H9 (cell line): ENCODE results near the gene ZDHHC17. TPM values are rescaled to one million over a fixed set of nuclear protein-coding genes. Genes with fewer than 3 reads are reported as not detected.

Experiments
- DNase-seq: peaks from one replicate; pipeline ENCODE4 v3.0.0-alpha.2; 2017
- H2AFZ ChIP-seq: one replicate; pipeline ENCODE4 v1.6.1; 2013; ENCODE audit warnings: mild to moderate bottlenecking, low read length, control low read depth, moderate library complexity
- H2AK5ac ChIP-seq: 2 replicates; pipeline ENCODE4 v1.6.1; 2013; ENCODE audit warnings: low read length, control low read depth, mixed read lengths; ENCODE audit not compliant: insufficient read length
- H2BK120ac ChIP-seq: one replicate; pipeline ENCODE4 v1.6.1; 2013; ENCODE audit warnings: low read depth, mild to moderate bottlenecking, low read length, control low read depth, inconsistent platforms; ENCODE audit not compliant: poor library complexity, severe bottlenecking
- H2BK12ac ChIP-seq: 2 replicates; pipeline ENCODE4 v1.6.1; 2013; ENCODE audit warnings: low read length, control low read depth, mixed read lengths, low read depth; ENCODE audit not compliant: insufficient read length
- H2BK15ac ChIP-seq: 2 replicates; pipeline ENCODE4 v1.6.1; 2013; ENCODE audit warnings: low read depth, low read length, control low read depth
- H2BK20ac ChIP-seq: one replicate; pipeline ENCODE4 v1.6.1; 2013; ENCODE audit warnings: low read depth, mild to moderate bottlenecking, low read length, control low read depth, inconsistent platforms; ENCODE audit not compliant: poor library complexity, severe bottlenecking
- H2BK5ac ChIP-seq: 2 replicates; pipeline ENCODE4 v1.6.1; 2013; ENCODE audit warnings: low read length, control low read depth, mixed read lengths; ENCODE audit not compliant: insufficient read length
- H3K14ac ChIP-seq: 2 replicates; pipeline ENCODE4 v1.6.1; 2013; ENCODE audit warnings: low read length, control low read depth; ENCODE audit not compliant: insufficient read depth
- H3K18ac ChIP-seq: 2 replicates; pipeline ENCODE4 v1.6.1; 2013; ENCODE audit warnings: low read depth, mild to moderate bottlenecking, mixed read lengths, low read length, control low read depth; ENCODE audit not compliant: insufficient read length
- H3K23ac ChIP-seq: 2 replicates; pipeline ENCODE4 v1.6.1; 2013; ENCODE audit warnings: low read length, control low read depth, mixed read lengths, low read depth; ENCODE audit not compliant: insufficient read length
- H3K23me2 ChIP-seq: 2 replicates; pipeline ENCODE4 v1.6.1; 2013; ENCODE audit warnings: low read depth, mild to moderate bottlenecking, mixed read lengths, low read length, control low read depth; ENCODE audit not compliant: insufficient read length, poor library complexity, severe bottlenecking
- H3K27ac ChIP-seq: 2 replicates; pipeline ENCODE4 v1.5.1; 2013; ENCODE audit warnings: low read length, control low read depth, mixed read lengths, low read depth; ENCODE audit not compliant: insufficient read length
- H3K27me3 ChIP-seq: 2 replicates; pipeline ENCODE4 v1.6.1; 2013; ENCODE audit warnings: low read length, control low read depth, inconsistent platforms; ENCODE audit not compliant: insufficient read depth
- H3K4ac ChIP-seq: 2 replicates; pipeline ENCODE4 v1.6.1; 2013; ENCODE audit warnings: low read depth, mild to moderate bottlenecking, control low read depth, inconsistent platforms, low read length, moderate library complexity
- H3K4me1 ChIP-seq: 2 replicates; pipeline ENCODE4 v1.6.1; 2013; ENCODE audit warnings: low read length, control low read depth, inconsistent platforms; ENCODE audit not compliant: insufficient read depth
- H3K4me2 ChIP-seq: 2 replicates; pipeline ENCODE4 v1.6.1; 2013; ENCODE audit warnings: low read length, control low read depth, mixed read lengths; ENCODE audit not compliant: insufficient read length, insufficient read depth
- H3K56ac ChIP-seq: 2 replicates; pipeline ENCODE4 v1.6.1; 2013; ENCODE audit warnings: low read depth, mild to moderate bottlenecking, mixed read lengths, low read length, control low read depth; ENCODE audit not compliant: insufficient read length
- H3K79me1 ChIP-seq: 2 replicates; pipeline ENCODE4 v1.6.1; 2013; ENCODE audit warnings: low read depth, mild to moderate bottlenecking, moderate library complexity, low read length, control low read depth, inconsistent platforms; ENCODE audit not compliant: insufficient read depth, poor library complexity, severe bottlenecking
- H3K79me2 ChIP-seq: 2 replicates; pipeline ENCODE4 v1.6.1; 2013; ENCODE audit warnings: low read length, control low read depth, inconsistent platforms; ENCODE audit not compliant: insufficient read depth
- H3K9ac ChIP-seq: 2 replicates; pipeline ENCODE4 v1.6.1; 2013; ENCODE audit warnings: low read length, control low read depth, mixed read lengths; ENCODE audit not compliant: insufficient read length; ENCODE audit errors: extremely low read depth
- H3K9me3 ChIP-seq: one replicate; pipeline ENCODE4 v1.6.1; 2013; ENCODE audit warnings: low read depth, low read length, inconsistent platforms; ENCODE audit not compliant: control insufficient read depth
- H3T11ph ChIP-seq: one replicate; pipeline ENCODE4 v1.6.1; 2013; ENCODE audit warnings: mild to moderate bottlenecking, low read length, control low read depth, inconsistent platforms
- H4K20me1 ChIP-seq: one replicate; pipeline ENCODE4 v1.6.1; 2013; ENCODE audit not compliant: control insufficient read depth, insufficient read length, insufficient read depth
- H4K5ac ChIP-seq: 2 replicates; pipeline ENCODE4 v1.6.1; 2013; ENCODE audit warnings: low read depth, mild to moderate bottlenecking, mixed read lengths, low read length, control low read depth; ENCODE audit not compliant: insufficient read length
- H4K8ac ChIP-seq: replicated peaks from 2 replicates; pipeline ENCODE4 v1.6.1; 2013; ENCODE audit warnings: low read length, control low read depth, mixed read lengths, low read depth; ENCODE audit not compliant: insufficient read length
- H4K91ac ChIP-seq: 2 replicates; pipeline ENCODE4 v1.6.1; 2013; ENCODE audit warnings: low read depth, mild to moderate bottlenecking, moderate library complexity, mixed read lengths, low read length, control low read depth; ENCODE audit not compliant: insufficient read length
- H3K27ac Mint-ChIP-seq, 3 experiments: 2 replicates in 2 of 3; 3 replicates in 1 of 3; pipeline ENCODE4 v1.8.0; 2020 to 2021; ENCODE audit warnings: mixed read lengths in 3 of 3, mild to moderate bottlenecking in 1 of 3, moderate library complexity in 1 of 3
- H3K27me3 Mint-ChIP-seq: 2 replicates; pipeline ENCODE4 v1.8.0; 2021; ENCODE audit warnings: low read depth, mild to moderate bottlenecking, moderate library complexity, mixed read lengths
- H3K36me3 Mint-ChIP-seq, 3 experiments: 2 replicates in 2 of 3; 3 replicates in 1 of 3; pipeline ENCODE4 v1.8.0; 2020 to 2021; ENCODE audit warnings: low read depth in 3 of 3, mixed read lengths in 3 of 3; ENCODE audit not compliant: insufficient read depth in 1 of 3
- H3K4me1 Mint-ChIP-seq, 2 experiments: 2 replicates each; pipeline ENCODE4 v1.8.0; 2020; ENCODE audit warnings: mixed read lengths in 2 of 2
- H3K4me3 Mint-ChIP-seq, 2 experiments: 2 replicates in 1 of 2; 3 replicates in 1 of 2; pipeline ENCODE4 v1.8.0; 2020 to 2021; ENCODE audit warnings: mild to moderate bottlenecking in 2 of 2, mixed read lengths in 2 of 2, moderate library complexity in 1 of 2
- H3K9me3 Mint-ChIP-seq, 2 experiments: 2 replicates in 1 of 2; 3 replicates in 1 of 2; pipeline ENCODE4 v1.8.0; 2020; ENCODE audit warnings: mild to moderate bottlenecking in 2 of 2, mixed read lengths in 2 of 2, moderate library complexity in 1 of 2
- total RNA-seq: library from RNA; stranded (reverse); gene quantifications from 2 replicates; pipeline ENCODE4 v1.2.1, GENCODE V29; 2021
- TF ChIP-seq, protein P1 (sequence below): fragments of 200-600 bp; sonication (generic); conservative IDR thresholded peaks from 3 replicates; pipeline ENCODE4 v1.8.0; 2021; ENCODE audit warnings: antibody characterized with exemption, mild to moderate bottlenecking

The ZDHHC17 gene
- total RNA-seq, 1 experiment from 2014 or later: 32.6 TPM

DNA sequence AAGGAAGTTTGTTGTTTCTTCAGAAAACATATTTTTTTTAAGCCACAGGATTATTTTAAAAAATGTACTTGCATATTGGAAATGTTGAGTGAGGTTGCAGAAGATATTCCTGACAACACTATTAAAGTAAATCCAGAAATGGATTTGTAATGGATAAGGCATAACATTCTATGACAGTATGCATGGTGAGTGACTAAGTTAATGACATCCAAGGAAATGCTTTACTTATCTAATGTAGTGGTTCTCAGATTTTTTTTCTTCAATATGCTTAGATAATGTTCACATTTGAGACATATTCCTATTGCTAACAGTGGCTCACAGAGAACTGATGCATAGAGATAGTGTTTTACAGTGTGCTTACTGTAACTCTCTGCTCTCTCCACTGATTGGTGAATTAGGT is 49.4 kb downstream of the ZDHHC17 start:
- no peak for DNase-seq
- H3K79me2 ChIP-seq: no peaks in the 10 kb centered on the region
- no peak overlapping the region for H3K4me3 Mint-ChIP-seq
- H3K27me3 ChIP-seq: no peaks in the 10 kb centered on the region
- no peaks in the 10 kb centered on the region for H3K79me1 ChIP-seq
- no peak overlapping the region for H3K14ac ChIP-seq
- no peak overlapping the region for H2BK15ac ChIP-seq
- H3K27ac ChIP-seq: no peak overlapping the region
- H3K18ac ChIP-seq: no peak overlapping the region
- no peak overlapping the region for H4K5ac ChIP-seq
- H4K8ac ChIP-seq: no peak overlapping the region
- H3K56ac ChIP-seq: no peak overlapping the region
- H3K27ac Mint-ChIP-seq: no peak overlapping the region
- no peak overlapping the region for H3K4me2 ChIP-seq
- H2BK120ac ChIP-seq: no peak overlapping the region
- no peaks in the 10 kb centered on the region for H3K4me1 ChIP-seq
- no peak overlapping the region for H2BK20ac ChIP-seq
- H3K4me1 Mint-ChIP-seq: no peaks in the 10 kb centered on the region
- H2AK5ac ChIP-seq: no peak overlapping the region
- no peak overlapping the region for H3K4ac ChIP-seq
- H3K9me3 ChIP-seq: no peaks in the 10 kb centered on the region
- H4K20me1 ChIP-seq: no peaks in the 10 kb centered on the region
- no peaks in the 10 kb centered on the region for H3K23me2 ChIP-seq
- no peaks in the 10 kb centered on the region for H3K9me3 Mint-ChIP-seq
- no peaks in the 10 kb centered on the region for H3K27me3 Mint-ChIP-seq
- no peak overlapping the region for H2BK12ac ChIP-seq
- H2AFZ ChIP-seq: no peak overlapping the region
- no peak overlapping the region for H2BK5ac ChIP-seq
- no peak overlapping the region for H3T11ph ChIP-seq
- peaks cover 0 to 15% (median 14%) of the 10 kb centered on the region in 3 experiments; a peak in 5 of 7 replicates for H3K36me3 Mint-ChIP-seq
- no peak overlapping the region for H3K23ac ChIP-seq
- TF ChIP-seq, protein P1, sequence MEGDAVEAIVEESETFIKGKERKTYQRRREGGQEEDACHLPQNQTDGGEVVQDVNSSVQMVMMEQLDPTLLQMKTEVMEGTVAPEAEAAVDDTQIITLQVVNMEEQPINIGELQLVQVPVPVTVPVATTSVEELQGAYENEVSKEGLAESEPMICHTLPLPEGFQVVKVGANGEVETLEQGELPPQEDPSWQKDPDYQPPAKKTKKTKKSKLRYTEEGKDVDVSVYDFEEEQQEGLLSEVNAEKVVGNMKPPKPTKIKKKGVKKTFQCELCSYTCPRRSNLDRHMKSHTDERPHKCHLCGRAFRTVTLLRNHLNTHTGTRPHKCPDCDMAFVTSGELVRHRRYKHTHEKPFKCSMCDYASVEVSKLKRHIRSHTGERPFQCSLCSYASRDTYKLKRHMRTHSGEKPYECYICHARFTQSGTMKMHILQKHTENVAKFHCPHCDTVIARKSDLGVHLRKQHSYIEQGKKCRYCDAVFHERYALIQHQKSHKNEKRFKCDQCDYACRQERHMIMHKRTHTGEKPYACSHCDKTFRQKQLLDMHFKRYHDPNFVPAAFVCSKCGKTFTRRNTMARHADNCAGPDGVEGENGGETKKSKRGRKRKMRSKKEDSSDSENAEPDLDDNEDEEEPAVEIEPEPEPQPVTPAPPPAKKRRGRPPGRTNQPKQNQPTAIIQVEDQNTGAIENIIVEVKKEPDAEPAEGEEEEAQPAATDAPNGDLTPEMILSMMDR: no peak
- no peak overlapping the region for H3K9ac ChIP-seq
- H4K91ac ChIP-seq: no peak overlapping the region
